Endothelial cell of umbilical vein (primary cell): ENCODE data around the gene FRMD7.
"Not testable (repeated sequence)": the region's sequence is repeated elsewhere in the genome, so short reads cannot be mapped to it uniquely, and the experiment has no call there.

Source experiments
- EZH2 ChIP-seq: IDR thresholded peaks from 2 replicates; pipeline ENCODE4 v1.6.1; 2012; ENCODE audit warnings: borderline replicate concordance, low read depth, mild to moderate bottlenecking, moderate library complexity, low read length, inconsistent platforms; ENCODE audit not compliant: severe bottlenecking
- FOS ChIP-seq: IDR thresholded peaks from 2 replicates; pipeline ENCODE4 v1.6.1; 2011; ENCODE audit warnings: mild to moderate bottlenecking, low read length, moderate library complexity, borderline replicate concordance; ENCODE audit not compliant: insufficient read depth
- GATA2 ChIP-seq: IDR thresholded peaks from 2 replicates; pipeline ENCODE4 v1.7.0; 2011; ENCODE audit warnings: low read depth, mild to moderate bottlenecking, moderate library complexity, mixed read lengths, low read length; ENCODE audit not compliant: insufficient read length, insufficient read depth
- JUN ChIP-seq: IDR thresholded peaks from 2 replicates; pipeline ENCODE4 v1.6.1; 2011; ENCODE audit warnings: borderline replicate concordance, low read depth; ENCODE audit not compliant: insufficient read length, insufficient read depth
- MYC ChIP-seq: IDR thresholded peaks from one replicate; pipeline ENCODE4 v1.6.1; 2011; ENCODE audit warnings: mild to moderate bottlenecking, low read depth, low read length
- POLR2A ChIP-seq: IDR thresholded peaks from 2 replicates; pipeline ENCODE4 v1.6.1; 2012; ENCODE audit warnings: low read depth, mild to moderate bottlenecking, control low read depth, low read length
- POLR2AphosphoS5 ChIP-seq: IDR thresholded peaks from 2 replicates; pipeline ENCODE4 v1.6.1; 2012; ENCODE audit warnings: low read depth, mild to moderate bottlenecking, control low read depth, low read length, moderate library complexity; ENCODE audit not compliant: insufficient read depth
- TF ChIP-seq, protein P1 (sequence below), 2 donors: IDR thresholded peaks; 1 replicate in 1 of 2; 2 replicates in 1 of 2; pipeline ENCODE4 v1.5.1; 2011; ENCODE audit warnings: low read length in 2 of 2, mild to moderate bottlenecking in 2 of 2, moderate library complexity in 2 of 2, control low read depth in 1 of 2, inconsistent platforms in 1 of 2, low read depth in 1 of 2; ENCODE audit not compliant: insufficient read depth in 1 of 2; ENCODE audit errors: extremely low read depth in 1 of 2
- TF ChIP-seq, protein P2 (sequence below): IDR thresholded peaks from 2 replicates; pipeline ENCODE4 v1.6.1; 2011; ENCODE audit not compliant: insufficient read depth, insufficient read length

DNA sequence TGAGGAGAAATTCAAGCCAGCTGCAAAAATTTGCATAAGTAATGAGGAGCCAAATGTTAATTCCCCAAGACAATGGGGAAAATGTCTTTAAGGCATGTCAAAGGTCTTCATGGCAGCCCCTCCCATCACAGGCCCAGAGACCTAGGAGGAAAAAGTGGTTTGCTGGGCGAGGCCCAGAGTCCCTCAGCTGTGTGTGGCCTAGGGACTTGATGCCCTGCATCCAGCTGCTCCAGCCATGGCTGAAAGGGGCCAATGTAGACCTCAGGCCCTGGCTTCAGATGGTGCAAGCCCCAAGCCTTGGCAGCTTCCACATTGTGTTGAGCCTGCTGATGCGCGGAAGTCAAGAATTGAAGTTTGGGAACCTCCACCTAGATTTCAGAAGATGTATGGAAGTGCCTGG lies 35.3 kb upstream of the FRMD7 start:
- TF ChIP-seq POLR2AphosphoS5, EZH2, POLR2A, FOS, JUN, GATA2, MYC: not testable (repeated sequence)
- TF ChIP-seq, protein P1, sequence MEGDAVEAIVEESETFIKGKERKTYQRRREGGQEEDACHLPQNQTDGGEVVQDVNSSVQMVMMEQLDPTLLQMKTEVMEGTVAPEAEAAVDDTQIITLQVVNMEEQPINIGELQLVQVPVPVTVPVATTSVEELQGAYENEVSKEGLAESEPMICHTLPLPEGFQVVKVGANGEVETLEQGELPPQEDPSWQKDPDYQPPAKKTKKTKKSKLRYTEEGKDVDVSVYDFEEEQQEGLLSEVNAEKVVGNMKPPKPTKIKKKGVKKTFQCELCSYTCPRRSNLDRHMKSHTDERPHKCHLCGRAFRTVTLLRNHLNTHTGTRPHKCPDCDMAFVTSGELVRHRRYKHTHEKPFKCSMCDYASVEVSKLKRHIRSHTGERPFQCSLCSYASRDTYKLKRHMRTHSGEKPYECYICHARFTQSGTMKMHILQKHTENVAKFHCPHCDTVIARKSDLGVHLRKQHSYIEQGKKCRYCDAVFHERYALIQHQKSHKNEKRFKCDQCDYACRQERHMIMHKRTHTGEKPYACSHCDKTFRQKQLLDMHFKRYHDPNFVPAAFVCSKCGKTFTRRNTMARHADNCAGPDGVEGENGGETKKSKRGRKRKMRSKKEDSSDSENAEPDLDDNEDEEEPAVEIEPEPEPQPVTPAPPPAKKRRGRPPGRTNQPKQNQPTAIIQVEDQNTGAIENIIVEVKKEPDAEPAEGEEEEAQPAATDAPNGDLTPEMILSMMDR (IDR thresholded peaks at IDR 0.05; ENCODE audit: extremely low read depth in 1 of 2, insufficient read depth in 1 of 2, low read depth in 1 of 2, low read length in 2 of 2): not testable (repeated sequence)
- TF ChIP-seq, protein P2, sequence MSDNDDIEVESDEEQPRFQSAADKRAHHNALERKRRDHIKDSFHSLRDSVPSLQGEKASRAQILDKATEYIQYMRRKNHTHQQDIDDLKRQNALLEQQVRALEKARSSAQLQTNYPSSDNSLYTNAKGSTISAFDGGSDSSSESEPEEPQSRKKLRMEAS: not testable (repeated sequence)
